ENCODE measurements around the gene ALOX5.

- TF ChIP-seq RAD21 (IDR thresholded peaks at IDR 0.05; ENCODE audit: low read length) (no peak), POLR2A (IDR thresholded peaks at IDR 0.05; ENCODE audit: low read depth, low read length) (no peak), CTCF (conservative IDR thresholded peaks at IDR 0.05; ENCODE audit: low read depth, low read length) (no peak), MXI1 (IDR thresholded peaks at IDR 0.05; ENCODE audit: borderline replicate concordance, low read depth, low read length) (no peak), RFX5 (IDR thresholded peaks at IDR 0.05; ENCODE audit: low read depth, low read length) (no peak), CEBPB (IDR thresholded peaks at IDR 0.05; ENCODE audit: low read depth, low read length) (no peak), USF2 (IDR thresholded peaks at IDR 0.05; ENCODE audit: low read depth, low read length) (no peak), MAZ (IDR thresholded peaks at IDR 0.05; ENCODE audit: borderline replicate concordance, low read depth, low read length) (no peak), SMC3 (IDR thresholded peaks at IDR 0.05; ENCODE audit: low read depth, low read length) (no peak), ELK1 (IDR thresholded peaks at IDR 0.05; ENCODE audit: borderline replicate concordance, low read depth, low read length) (no peak), FOS (IDR thresholded peaks at IDR 0.05; ENCODE audit: low read depth, low read length) (no peak), RCOR1 (IDR thresholded peaks at IDR 0.05; ENCODE audit: insufficient replicate concordance, low read length) (no peak)
Observed at GRCh38 chr10:45386657-45387056, 12.6 kb downstream of the ALOX5 start.

Measured in IMR-90 (cell line).